Measurements from ENCODE around the gene ANKS3.

GRCh38 chr16:4729876-4730275 lies 4.2 kb downstream of the ANKS3 start:
- TF ChIP-seq CTCF (optimal IDR thresholded peaks at IDR 0.05 in 1 of 3, IDR thresholded peaks at IDR 0.05 in 1 of 3, conservative IDR thresholded peaks at IDR 0.05 in 1 of 3; ENCODE audit: extremely low read depth in 1 of 3, insufficient read depth in 2 of 3, low read length in 3 of 3) (no peak), EZH2 (IDR thresholded peaks at IDR 0.05; ENCODE audit: low read length) (no peak)

Measured in keratinocyte (primary cell).